H1 (cell line): ENCODE results near the gene HNRNPA1. TPM values are rescaled to one million over a fixed set of nuclear protein-coding genes. Genes with fewer than 3 reads are reported as not detected.

ENCODE experiments used
- ASH2L ChIP-seq: fragments of 200-600, 300-600 bp; sonication (generic); IDR thresholded peaks from one replicate; pipeline ENCODE4 v1.7.1; 2017; ENCODE audit warnings: low read length
- CBX5 ChIP-seq: fragments of 300-800, 300-1000 bp; sonication (generic); IDR thresholded peaks from 2 replicates; pipeline ENCODE4 v1.7.1; 2016; ENCODE audit warnings: antibody characterized with exemption, low read length, low read depth
- CEBPB ChIP-seq: IDR thresholded peaks from 2 replicates; pipeline ENCODE4 v1.6.1; 2012; ENCODE audit warnings: low read depth, low read length
- CHD2 ChIP-seq: IDR thresholded peaks from 2 replicates; pipeline ENCODE4 v1.6.1; 2012; ENCODE audit warnings: low read length, improper control_type of control experiment
- GABPA ChIP-seq: IDR thresholded peaks from 2 replicates; pipeline ENCODE4 v1.6.1; 2011; ENCODE audit warnings: mild to moderate bottlenecking, low read length, moderate library complexity, borderline replicate concordance; ENCODE audit not compliant: insufficient read depth
- GTF2F1 ChIP-seq: IDR thresholded peaks from 2 replicates; pipeline ENCODE4 v1.6.1; 2012; ENCODE audit warnings: low read depth, low read length, improper control_type of control experiment, borderline replicate concordance
- KDM1A ChIP-seq: fragments of 200-600, 300-600 bp; sonication (generic); IDR thresholded peaks from 2 replicates; pipeline ENCODE4 v1.7.1; 2016; ENCODE audit warnings: mild to moderate bottlenecking, low read length, borderline replicate concordance
- MAFK ChIP-seq: IDR thresholded peaks from 2 replicates; pipeline ENCODE4 v1.6.1; 2012; ENCODE audit warnings: low read depth, mild to moderate bottlenecking, improper control_type of control experiment, low read length
- POLR2A ChIP-seq, 2 experiments: IDR thresholded peaks; 1 replicate in 1 of 2; 2 replicates in 1 of 2; pipeline ENCODE4 v1.6.1; 2011; ENCODE audit warnings: low read depth in 2 of 2, low read length in 2 of 2, mild to moderate bottlenecking in 2 of 2; ENCODE audit errors: control extremely low read depth in 1 of 2
- RXRA ChIP-seq: IDR thresholded peaks from 2 replicates; pipeline ENCODE4 v1.6.1; 2011; ENCODE audit warnings: low read depth, mild to moderate bottlenecking, low read length, moderate library complexity; ENCODE audit not compliant: insufficient read depth
- SIX5 ChIP-seq: IDR thresholded peaks from 2 replicates; pipeline ENCODE4 v1.6.1; 2011; ENCODE audit warnings: mild to moderate bottlenecking, low read depth, low read length
- SP1 ChIP-seq: IDR thresholded peaks from 2 replicates; pipeline ENCODE4 v1.6.1; 2011; ENCODE audit warnings: low read depth, low read length
- TEAD4 ChIP-seq: IDR thresholded peaks from 2 replicates; pipeline ENCODE4 v1.6.1; 2012; ENCODE audit warnings: low read depth, low read length, inconsistent platforms, mixed read lengths
- YY1 ChIP-seq: IDR thresholded peaks from 2 replicates; pipeline ENCODE4 v1.6.1; 2011; ENCODE audit warnings: low read depth, mild to moderate bottlenecking, low read length
- polyA plus RNA-seq, 7 experiments: library from polyadenylated mRNA; depleted of rRNA in 3 of 7; stranded (reverse) in 5 of 7; unstranded in 2 of 7; fragments of >200 nt in 5 of 7; fragments of 200-250 nt in 2 of 7; gene quantifications; 1 replicate in 5 of 7; 2 replicates in 1 of 7; 4 replicates in 1 of 7; pipeline versions ENCODE4 v1.2.1 to v1.2.3, GENCODE V29; 2011 to 2013; ENCODE audit warnings: missing spikeins in 2 of 7, mixed read lengths in 2 of 7
- total RNA-seq: library from RNA; stranded (reverse); fragmentation: NEBNext Ultra II Directional; extraction: Animal tissue kit (Norgen Biotek cat#: 25700); gene quantifications from 2 replicates; pipeline ENCODE4 v1.2.1, GENCODE V29; 2021
- TF ChIP-seq, protein P1 (sequence below): IDR thresholded peaks from 2 replicates; pipeline ENCODE4 v1.6.1; 2011; ENCODE audit warnings: low read depth, mild to moderate bottlenecking, low read length; ENCODE audit not compliant: insufficient read depth
- TF ChIP-seq, protein P2 (sequence below), 3 experiments: IDR thresholded peaks; 1 replicate in 2 of 3; 2 replicates in 1 of 3; pipeline versions ENCODE4 v1.5.1 to v1.6.1; 2011; ENCODE audit warnings: low read length in 3 of 3, mild to moderate bottlenecking in 3 of 3, inconsistent platforms in 2 of 3, low read depth in 1 of 3, moderate library complexity in 1 of 3; ENCODE audit not compliant: insufficient read depth in 1 of 3; ENCODE audit errors: control extremely low read depth in 1 of 3
- TF ChIP-seq, protein P3 (sequence below): IDR thresholded peaks from 2 replicates; pipeline ENCODE4 v1.6.1; 2012; ENCODE audit warnings: low read length, inconsistent platforms
- TF ChIP-seq, protein P4 (sequence below): IDR thresholded peaks from 2 replicates; pipeline ENCODE4 v1.6.1; 2012; ENCODE audit warnings: inconsistent platforms

The HNRNPA1 gene
- total and polyA plus RNA-seq, 2 of the 8 experiments (the other 6 are each of a cell fraction or from before 2014, with no cell fraction given): 835 to 2,738 TPM

DNA sequence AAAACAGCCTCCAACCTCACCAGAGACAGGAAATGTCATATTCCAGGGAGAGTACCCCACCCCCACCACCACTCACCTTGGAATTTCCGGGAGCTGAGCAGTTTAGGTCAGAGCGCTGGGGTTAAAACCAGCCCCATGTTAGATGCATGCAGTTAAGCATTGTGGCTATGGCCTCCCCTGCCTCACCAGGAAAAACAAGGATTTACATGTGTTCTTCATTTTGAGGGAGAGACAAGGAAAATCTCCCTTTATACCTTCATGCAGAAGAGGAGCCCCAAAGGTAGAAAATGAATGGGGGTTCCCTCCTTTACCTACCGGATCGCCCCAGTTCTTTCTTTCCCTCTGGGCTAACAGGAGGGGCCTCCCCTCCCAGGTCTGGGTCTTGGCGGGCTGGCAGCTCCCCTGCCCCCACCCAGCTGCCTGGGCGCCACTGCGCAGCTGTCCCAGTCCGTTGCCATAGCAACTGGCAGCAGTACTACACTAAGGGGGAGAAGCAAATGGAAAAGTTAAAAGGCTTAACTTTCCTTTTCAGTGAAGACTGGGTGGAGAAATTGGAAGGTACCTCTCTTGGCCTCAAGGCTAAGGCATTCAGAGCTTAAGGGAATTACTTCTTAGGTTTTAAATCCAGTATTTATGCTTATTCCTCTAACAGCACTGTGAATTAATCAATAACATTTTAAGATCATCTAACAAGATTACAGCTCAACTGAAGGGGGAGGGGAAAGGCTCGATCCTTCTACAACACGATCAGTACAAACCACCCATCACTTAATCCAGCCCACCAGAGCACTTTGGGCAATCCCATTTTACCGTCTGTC is 21.1 kb upstream of the HNRNPA1 start (continued):
- TF ChIP-seq, protein P1, sequence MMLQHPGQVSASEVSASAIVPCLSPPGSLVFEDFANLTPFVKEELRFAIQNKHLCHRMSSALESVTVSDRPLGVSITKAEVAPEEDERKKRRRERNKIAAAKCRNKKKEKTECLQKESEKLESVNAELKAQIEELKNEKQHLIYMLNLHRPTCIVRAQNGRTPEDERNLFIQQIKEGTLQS: no peak
- TF ChIP-seq, protein P2, sequence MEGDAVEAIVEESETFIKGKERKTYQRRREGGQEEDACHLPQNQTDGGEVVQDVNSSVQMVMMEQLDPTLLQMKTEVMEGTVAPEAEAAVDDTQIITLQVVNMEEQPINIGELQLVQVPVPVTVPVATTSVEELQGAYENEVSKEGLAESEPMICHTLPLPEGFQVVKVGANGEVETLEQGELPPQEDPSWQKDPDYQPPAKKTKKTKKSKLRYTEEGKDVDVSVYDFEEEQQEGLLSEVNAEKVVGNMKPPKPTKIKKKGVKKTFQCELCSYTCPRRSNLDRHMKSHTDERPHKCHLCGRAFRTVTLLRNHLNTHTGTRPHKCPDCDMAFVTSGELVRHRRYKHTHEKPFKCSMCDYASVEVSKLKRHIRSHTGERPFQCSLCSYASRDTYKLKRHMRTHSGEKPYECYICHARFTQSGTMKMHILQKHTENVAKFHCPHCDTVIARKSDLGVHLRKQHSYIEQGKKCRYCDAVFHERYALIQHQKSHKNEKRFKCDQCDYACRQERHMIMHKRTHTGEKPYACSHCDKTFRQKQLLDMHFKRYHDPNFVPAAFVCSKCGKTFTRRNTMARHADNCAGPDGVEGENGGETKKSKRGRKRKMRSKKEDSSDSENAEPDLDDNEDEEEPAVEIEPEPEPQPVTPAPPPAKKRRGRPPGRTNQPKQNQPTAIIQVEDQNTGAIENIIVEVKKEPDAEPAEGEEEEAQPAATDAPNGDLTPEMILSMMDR (IDR thresholded peaks at IDR 0.05; ENCODE audit: control extremely low read depth in 1 of 3, insufficient read depth in 1 of 3, low read depth in 1 of 3, low read length in 3 of 3): no peak
- TF ChIP-seq CHD2: peak; percentile 65
- TF ChIP-seq YY1: peak; percentile 84
- peak; percentile 94 for TF ChIP-seq TEAD4
- no peak for TF ChIP-seq SIX5
- TF ChIP-seq GABPA: no peak
- TF ChIP-seq KDM1A: no peak
- TF ChIP-seq, protein P3, sequence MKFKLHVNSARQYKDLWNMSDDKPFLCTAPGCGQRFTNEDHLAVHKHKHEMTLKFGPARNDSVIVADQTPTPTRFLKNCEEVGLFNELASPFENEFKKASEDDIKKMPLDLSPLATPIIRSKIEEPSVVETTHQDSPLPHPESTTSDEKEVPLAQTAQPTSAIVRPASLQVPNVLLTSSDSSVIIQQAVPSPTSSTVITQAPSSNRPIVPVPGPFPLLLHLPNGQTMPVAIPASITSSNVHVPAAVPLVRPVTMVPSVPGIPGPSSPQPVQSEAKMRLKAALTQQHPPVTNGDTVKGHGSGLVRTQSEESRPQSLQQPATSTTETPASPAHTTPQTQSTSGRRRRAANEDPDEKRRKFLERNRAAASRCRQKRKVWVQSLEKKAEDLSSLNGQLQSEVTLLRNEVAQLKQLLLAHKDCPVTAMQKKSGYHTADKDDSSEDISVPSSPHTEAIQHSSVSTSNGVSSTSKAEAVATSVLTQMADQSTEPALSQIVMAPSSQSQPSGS: peak; percentile 83; the same call in 1 of the 2 replicates
- TF ChIP-seq CBX5: no peak
- TF ChIP-seq SP1: peak; percentile 85
- TF ChIP-seq POLR2A (IDR thresholded peaks at IDR 0.05; ENCODE audit: control extremely low read depth in 1 of 2, low read depth in 2 of 2, low read length in 2 of 2): peak; percentile 84 to 85
- no peak; the same call in 1 of the 2 replicates for TF ChIP-seq GTF2F1
- TF ChIP-seq, protein P4, sequence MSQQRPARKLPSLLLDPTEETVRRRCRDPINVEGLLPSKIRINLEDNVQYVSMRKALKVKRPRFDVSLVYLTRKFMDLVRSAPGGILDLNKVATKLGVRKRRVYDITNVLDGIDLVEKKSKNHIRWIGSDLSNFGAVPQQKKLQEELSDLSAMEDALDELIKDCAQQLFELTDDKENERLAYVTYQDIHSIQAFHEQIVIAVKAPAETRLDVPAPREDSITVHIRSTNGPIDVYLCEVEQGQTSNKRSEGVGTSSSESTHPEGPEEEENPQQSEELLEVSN: peak; percentile 40; the same call in 1 of the 2 replicates
- peak; percentile 100 for TF ChIP-seq ASH2L
- 0 out of 2 replicates have a peak, but pooled peaks have one; percentile 16 for TF ChIP-seq MAFK
- no peak; the same call in 1 of the 2 replicates for TF ChIP-seq CEBPB
- TF ChIP-seq RXRA: no peak
